ENCODE measurements around the gene MKRN2OS. TPM values are rescaled to one million over a fixed set of nuclear protein-coding genes. Genes with fewer than 3 reads are reported as not detected.

Gene MKRN2OS
- total and polyA plus RNA-seq, 4 donors, result 5.0 TPM; not detected in 3

DNA sequence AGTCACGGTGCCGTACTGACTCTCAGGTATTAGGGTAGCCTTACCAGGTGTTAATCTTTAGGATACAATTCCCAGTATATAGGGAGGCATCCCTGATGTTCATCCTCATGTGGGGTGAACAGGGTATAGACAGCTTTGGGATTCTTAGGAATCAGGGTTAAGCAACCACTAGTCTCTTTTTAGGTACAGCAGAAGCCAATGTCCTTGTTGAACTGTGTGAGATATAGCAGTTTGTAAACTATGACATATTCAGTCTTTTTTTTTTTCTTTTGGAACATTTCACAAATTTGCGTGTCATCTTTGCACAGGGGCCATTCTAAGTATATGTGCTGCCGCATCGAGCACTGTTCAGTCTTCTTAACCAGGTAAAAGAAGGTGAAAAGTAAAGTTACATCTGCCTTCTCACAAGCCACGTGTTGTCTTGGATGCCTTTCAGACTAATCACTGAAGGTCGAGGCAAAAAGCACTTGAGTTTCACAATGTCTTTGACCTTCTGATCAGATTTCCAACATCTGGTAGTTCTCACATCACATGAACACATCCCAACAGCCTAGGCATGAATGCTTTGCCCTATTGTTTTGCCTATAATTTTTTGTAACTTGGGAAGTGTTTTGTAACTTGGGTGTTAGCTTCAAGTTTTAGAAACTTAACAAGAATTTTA, 43.8 kb downstream of the MKRN2OS start:
- Histone ChIP-seq H3K36me3 (ENCODE audit: control insufficient read depth in 1 of 2, insufficient read depth in 2 of 2, low read length in 1 of 2) (peaks cover 0 to 14% of the 10 kb centered on the region in 2 donors), H3K9me3 (ENCODE audit: control insufficient read depth, low read length) (no peaks in the 10 kb centered on the region), H3K27ac (ENCODE audit: low read depth in 1 of 2, low read length in 2 of 2) (no peak overlapping the region), H3K4me1 (ENCODE audit: control insufficient read depth in 1 of 2, insufficient read depth in 2 of 2, low read length in 2 of 2) (no peaks in the 10 kb centered on the region), H3K4me3 (ENCODE audit: low read length in 2 of 2) (no peak overlapping the region), H3K27me3 (ENCODE audit: control insufficient read depth in 1 of 2, insufficient read depth in 2 of 2, low read length in 1 of 2) (no peaks in the 10 kb centered on the region)
- intact Hi-C loops (cut with DNase I), result no loop called here
- WGBS, 2 donors, result 87 to 89% methylated on average over 7 of the region's 7 CpGs
- no peak for ATAC-seq (ENCODE audit: low FRiP score)
- no peak for DNase-seq

GRCh38 chr3:12499474-12499873, 45.8 kb downstream of the MKRN2OS start:
- H3K4me3 ChIP-seq (ENCODE audit: low read length in 2 of 2), result no peak overlapping the region
- no peaks in the 10 kb centered on the region for H3K9me3 ChIP-seq (ENCODE audit: control insufficient read depth, low read length)
- no peak for ATAC-seq (ENCODE audit: low FRiP score)
- intact Hi-C loops (cut with DNase I), result no loop called here
- H3K36me3 ChIP-seq (ENCODE audit: control insufficient read depth in 1 of 2, insufficient read depth in 2 of 2, low read length in 1 of 2), result peaks cover 0 to 18% of the 10 kb centered on the region in 2 donors
- H3K27me3 ChIP-seq (ENCODE audit: control insufficient read depth in 1 of 2, insufficient read depth in 2 of 2, low read length in 1 of 2), result no peaks in the 10 kb centered on the region
- H3K27ac ChIP-seq (ENCODE audit: low read depth in 1 of 2, low read length in 2 of 2), result no peak overlapping the region
- WGBS, 2 donors, result 89 to 91% methylated on average over 5 of the region's 5 CpGs
- no peaks in the 10 kb centered on the region for H3K4me1 ChIP-seq (ENCODE audit: control insufficient read depth in 1 of 2, insufficient read depth in 2 of 2, low read length in 2 of 2)
- no peak for DNase-seq

DNA sequence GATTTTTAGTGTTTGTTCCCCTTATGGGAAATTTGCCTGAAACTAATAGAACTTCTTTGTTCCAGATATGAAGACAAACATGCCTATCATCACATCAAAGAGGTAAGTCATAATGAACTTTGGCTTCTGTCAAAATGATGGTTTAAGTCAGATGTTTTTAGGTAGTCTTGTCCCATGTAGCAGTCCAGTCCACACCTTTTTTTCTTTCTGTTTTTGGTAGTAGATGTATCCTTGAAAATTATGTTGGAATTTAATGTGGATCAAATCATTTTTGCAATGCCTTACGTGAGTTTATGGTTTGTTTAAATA, 48.9 kb downstream of the MKRN2OS start:
- Histone ChIP-seq H3K9me3 (ENCODE audit: control insufficient read depth, low read length) (no peaks in the 10 kb centered on the region), H3K4me1 (ENCODE audit: control insufficient read depth in 1 of 2, insufficient read depth in 2 of 2, low read length in 2 of 2) (no peaks in the 10 kb centered on the region), H3K36me3 (ENCODE audit: control insufficient read depth in 1 of 2, insufficient read depth in 2 of 2, low read length in 1 of 2) (peaks cover 0 to 13% of the 10 kb centered on the region in 2 donors), H3K27me3 (ENCODE audit: control insufficient read depth in 1 of 2, insufficient read depth in 2 of 2, low read length in 1 of 2) (no peaks in the 10 kb centered on the region), H3K27ac (ENCODE audit: low read depth in 1 of 2, low read length in 2 of 2) (no peak overlapping the region), H3K4me3 (ENCODE audit: low read length in 2 of 2) (no peak overlapping the region)
- ATAC-seq (ENCODE audit: low FRiP score) (no peak), DNase-seq (no peak)
- intact Hi-C loops (cut with DNase I), result no loop called here
- 73 to 78% methylated on average over 1 of the region's 1 CpG for WGBS, 2 donors

DNA sequence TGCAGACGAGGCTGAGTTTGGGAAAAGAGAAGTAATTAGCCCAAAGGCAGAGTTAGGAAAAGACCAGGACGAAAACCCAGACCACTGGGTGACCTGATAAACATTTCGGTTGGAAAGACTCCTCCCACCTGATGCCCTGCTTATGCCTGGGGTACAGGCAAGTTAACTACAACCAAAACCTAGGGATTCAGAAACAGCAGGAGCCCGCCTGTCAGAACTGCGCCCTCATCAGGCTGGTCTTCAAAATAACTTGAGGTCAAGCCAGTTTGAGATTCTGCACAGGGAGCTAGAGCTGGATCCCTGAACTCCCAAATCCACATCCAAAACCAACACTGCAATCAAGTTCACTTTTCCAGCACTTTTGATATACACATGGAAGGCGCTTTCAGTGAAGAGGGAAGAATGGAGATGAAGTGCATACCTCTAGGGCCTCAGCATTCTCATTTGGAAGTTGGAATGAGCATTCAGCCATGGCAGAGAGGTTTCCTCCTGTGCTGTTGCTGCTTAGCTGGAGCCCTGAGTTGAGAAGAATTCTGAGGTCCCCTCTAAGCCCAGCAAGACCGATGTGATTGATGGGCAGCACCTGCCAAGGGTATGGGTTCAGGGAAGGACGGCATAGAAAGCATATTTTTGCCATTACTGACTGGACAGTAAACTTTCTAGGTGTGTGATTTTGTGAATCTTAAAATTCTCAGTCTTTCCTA, 49.4 kb downstream of the MKRN2OS start:
- peaks cover 0 to 13% of the 10 kb centered on the region in 2 donors for H3K36me3 ChIP-seq (ENCODE audit: control insufficient read depth in 1 of 2, insufficient read depth in 2 of 2, low read length in 1 of 2)
- 85 to 90% methylated on average over 8 of the region's 8 CpGs for WGBS, 2 donors

DNA sequence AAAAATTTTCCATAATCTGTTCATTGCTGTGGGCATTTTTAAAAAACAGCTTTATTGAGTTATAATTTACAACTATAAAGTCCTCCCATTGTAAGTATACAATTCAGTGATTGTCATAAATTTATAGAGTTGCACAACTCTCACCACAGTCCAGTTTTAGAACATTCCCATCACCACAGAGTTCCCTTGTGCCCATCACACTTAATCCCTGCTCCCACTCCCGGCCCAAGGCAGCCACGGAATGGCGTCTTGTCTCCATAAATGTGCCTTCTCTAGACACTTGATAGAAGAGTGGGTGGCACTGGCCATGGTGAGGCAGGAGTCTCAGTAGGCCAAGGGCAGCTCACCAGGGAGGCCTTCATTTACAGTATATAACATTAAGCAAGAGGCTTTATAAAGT, 54.8 kb downstream of the MKRN2OS start:
- Histone ChIP-seq H3K27me3 (ENCODE audit: control insufficient read depth in 1 of 2, insufficient read depth in 2 of 2, low read length in 1 of 2) (no peaks in the 10 kb centered on the region), H3K9me3 (ENCODE audit: control insufficient read depth, low read length) (no peaks in the 10 kb centered on the region), H3K4me1 (ENCODE audit: control insufficient read depth in 1 of 2, insufficient read depth in 2 of 2, low read length in 2 of 2) (no peaks in the 10 kb centered on the region), H3K27ac (ENCODE audit: low read depth in 1 of 2, low read length in 2 of 2) (no peak overlapping the region), H3K36me3 (ENCODE audit: control insufficient read depth in 1 of 2, insufficient read depth in 2 of 2, low read length in 1 of 2) (no peaks in the 10 kb centered on the region), H3K4me3 (ENCODE audit: low read length in 2 of 2) (no peak overlapping the region)
- intact Hi-C loops (cut with DNase I), result no loop called here
- DNase-seq, result no peak
- ATAC-seq (ENCODE audit: low FRiP score), result no peak
- WGBS, 2 donors, result 73 to 79% methylated on average over 3 of the region's 3 CpGs

More for the DNA sequence above, 49.4 kb downstream of the MKRN2OS start:
- H3K27ac ChIP-seq (ENCODE audit: low read depth in 1 of 2, low read length in 2 of 2), result no peak overlapping the region
- H3K4me1 ChIP-seq (ENCODE audit: control insufficient read depth in 1 of 2, insufficient read depth in 2 of 2, low read length in 2 of 2), result no peaks in the 10 kb centered on the region
- intact Hi-C loops (cut with DNase I), result no loop called here
- no peaks in the 10 kb centered on the region for H3K9me3 ChIP-seq (ENCODE audit: control insufficient read depth, low read length)
- H3K27me3 ChIP-seq (ENCODE audit: control insufficient read depth in 1 of 2, insufficient read depth in 2 of 2, low read length in 1 of 2), result no peaks in the 10 kb centered on the region
- DNase-seq, result no peak
- ATAC-seq (ENCODE audit: low FRiP score), result no peak
- no peak overlapping the region for H3K4me3 ChIP-seq (ENCODE audit: low read length in 2 of 2)

- DNase-seq, result no peak
- Histone ChIP-seq H3K4me1 (ENCODE audit: control insufficient read depth in 1 of 2, insufficient read depth in 2 of 2, low read length in 2 of 2) (no peaks in the 10 kb centered on the region), H3K4me3 (ENCODE audit: low read length in 2 of 2) (no peak overlapping the region), H3K36me3 (ENCODE audit: control insufficient read depth in 1 of 2, insufficient read depth in 2 of 2, low read length in 1 of 2) (no peaks in the 10 kb centered on the region), H3K27ac (ENCODE audit: low read depth in 1 of 2, low read length in 2 of 2) (no peak overlapping the region), H3K9me3 (ENCODE audit: control insufficient read depth, low read length) (no peaks in the 10 kb centered on the region), H3K27me3 (ENCODE audit: control insufficient read depth in 1 of 2, insufficient read depth in 2 of 2, low read length in 1 of 2) (no peaks in the 10 kb centered on the region)
- intact Hi-C loops (cut with DNase I), result no loop called here
- no peak for ATAC-seq (ENCODE audit: low FRiP score)
- WGBS, 2 donors, result 48 to 58% methylated on average over 4 of the region's 4 CpGs
Measured at GRCh38 chr3:12489832-12490231, 55.5 kb downstream of the MKRN2OS start.

Other genes with a start within 250 kb of the MKRN2OS start
- 10 to 100 TPM; 13.2 to 14.7 TPM for gene TSEN2, start 61.0 kb downstream of the MKRN2OS start, total RNA-seq
- gene TSEN2, start 61.0 kb downstream of the MKRN2OS start, polyA plus RNA-seq, result 10 to 100 TPM; 13.4 TPM
- gene MKRN2, start 11.6 kb upstream of the MKRN2OS start, total RNA-seq, result 10 to 100 TPM; 22.2 to 22.5 TPM
- 10 to 100 TPM; 18.8 to 22.3 TPM for gene MKRN2, start 11.6 kb upstream of the MKRN2OS start, polyA plus RNA-seq
- gene RAF1, start 118.6 kb upstream of the MKRN2OS start, total RNA-seq, result 100 to 1,000 TPM in 1 of 2 donors, 10 to 100 TPM in 1; 96.2 to 117 TPM
- gene RAF1, start 118.6 kb upstream of the MKRN2OS start, polyA plus RNA-seq, result 10 to 100 TPM; 57.0 to 83.2 TPM
- under 1 TPM in 1 of 2 donors, not detected in 1; 0.84 TPM for gene TMEM40, start 213.8 kb upstream of the MKRN2OS start, total RNA-seq
- under 1 TPM in 1 of 2 donors, not detected in 1; 0.50 TPM for gene TMEM40, start 213.8 kb upstream of the MKRN2OS start, polyA plus RNA-seq